GM21447 (cell line): ENCODE measurements around the gene OR5K2.
A peak's percentile ranks its signal among the peaks of the same experiment; 100 is the strongest.

Experiments used
- ATAC-seq: cut with Tn5 transposase; IDR thresholded peaks from one replicate; pipeline ENCODE4 v1.9.1; 2021; ENCODE audit not compliant: unreplicated experiment

OR5K2 gene

GRCh38 chr3:98521897-98522543 is 24.5 kb downstream of the OR5K2 start:
- peak; percentile 38 for ATAC-seq

- ATAC-seq, result peak; percentile 87
Observed at GRCh38 chr3:98522544-98523281, 25.2 kb downstream of the OR5K2 start, which contains the start of gene CLDND1. Gene CLDND1, minus strand, starts transcription at chr3:98522902. Its CDS starts 1,478 bp downstream, at chr3:98521424.

GRCh38 chr3:98525494-98525893 is 28.0 kb downstream of the OR5K2 start:
- ATAC-seq, result no peak

GRCh38 chr3:98528474-98529346 is 31.2 kb downstream of the OR5K2 start:
- ATAC-seq, result no peak

- no peak for ATAC-seq
Observed at GRCh38 chr3:98529856-98530459, 32.5 kb downstream of the OR5K2 start.

- no peak for ATAC-seq
Observed at GRCh38 chr3:98530676-98531075, 33.2 kb downstream of the OR5K2 start.

GRCh38 chr3:98531622-98532274 is 34.3 kb downstream of the OR5K2 start, which contains the start of gene GPR15:
Gene GPR15, plus strand, starts transcription at chr3:98531978. Its CDS starts 56 bp downstream, at chr3:98532034.
- peak; percentile 19 for ATAC-seq

GRCh38 chr3:98532275-98532637 is 34.8 kb downstream of the OR5K2 start:
- no peak for ATAC-seq

GRCh38 chr3:98532709-98533571 is 35.5 kb downstream of the OR5K2 start:
- ATAC-seq, result no peak

- no peak for ATAC-seq
Observed at GRCh38 chr3:98534168-98534567, 36.7 kb downstream of the OR5K2 start.

- no peak for ATAC-seq
Observed at GRCh38 chr3:98534734-98535133, 37.3 kb downstream of the OR5K2 start.

GRCh38 chr3:98536456-98537017 is 39.1 kb downstream of the OR5K2 start:
- peak; percentile 75 for ATAC-seq

- peak; percentile 47 for ATAC-seq
Observed at GRCh38 chr3:98540346-98540745, 42.9 kb downstream of the OR5K2 start.

GRCh38 chr3:98541695-98542094 is 44.2 kb downstream of the OR5K2 start:
- no peak for ATAC-seq

- ATAC-seq, result no peak
Observed at GRCh38 chr3:98542623-98543022, 45.1 kb downstream of the OR5K2 start.

- ATAC-seq, result peak; percentile 55
Observed at GRCh38 chr3:98545940-98546339, 48.5 kb downstream of the OR5K2 start.
